ENCODE data around the gene SCARB1.

The SCARB1 gene

DNA sequence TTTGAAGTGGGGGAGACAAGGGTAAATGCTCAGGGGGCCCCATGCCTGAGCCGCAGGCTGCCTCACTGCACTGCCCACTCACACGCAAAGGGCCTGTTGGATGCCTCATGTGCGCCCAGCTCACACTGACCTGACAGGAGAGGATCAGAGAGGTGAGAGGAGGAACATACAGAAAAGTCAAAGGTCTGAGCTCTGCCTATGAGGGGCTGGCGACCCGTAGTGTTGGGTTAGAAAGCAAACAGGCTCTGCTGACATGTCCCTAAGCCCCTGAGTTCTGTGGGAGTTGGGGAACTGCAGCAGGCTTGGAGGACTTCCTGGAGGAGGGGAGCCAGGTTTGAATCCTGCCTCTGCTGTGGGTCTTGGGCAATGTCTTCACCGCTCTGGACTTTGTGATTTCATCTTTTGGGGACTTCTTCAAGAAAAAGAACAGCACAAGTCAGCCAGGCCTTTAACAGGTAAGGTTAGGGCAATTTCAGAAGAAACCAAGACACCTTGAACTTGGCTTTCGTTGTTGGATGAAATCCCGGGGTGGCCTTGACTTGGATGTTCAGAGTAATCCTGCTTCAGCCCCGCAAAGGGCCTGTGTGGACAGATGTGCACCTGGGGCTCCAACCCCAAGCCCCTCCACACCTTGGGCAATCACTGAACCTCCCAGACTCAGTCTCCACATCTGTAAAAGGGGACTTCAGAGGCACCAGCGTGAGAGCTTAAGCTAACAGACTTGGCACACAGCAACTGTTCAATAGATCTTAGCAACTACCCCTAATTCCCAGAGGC is 116.8 kb downstream of the SCARB1 start:
- DNase-seq (ENCODE audit: low read depth in 2 of 2, low spot score in 1 of 2) = no peak

DNA sequence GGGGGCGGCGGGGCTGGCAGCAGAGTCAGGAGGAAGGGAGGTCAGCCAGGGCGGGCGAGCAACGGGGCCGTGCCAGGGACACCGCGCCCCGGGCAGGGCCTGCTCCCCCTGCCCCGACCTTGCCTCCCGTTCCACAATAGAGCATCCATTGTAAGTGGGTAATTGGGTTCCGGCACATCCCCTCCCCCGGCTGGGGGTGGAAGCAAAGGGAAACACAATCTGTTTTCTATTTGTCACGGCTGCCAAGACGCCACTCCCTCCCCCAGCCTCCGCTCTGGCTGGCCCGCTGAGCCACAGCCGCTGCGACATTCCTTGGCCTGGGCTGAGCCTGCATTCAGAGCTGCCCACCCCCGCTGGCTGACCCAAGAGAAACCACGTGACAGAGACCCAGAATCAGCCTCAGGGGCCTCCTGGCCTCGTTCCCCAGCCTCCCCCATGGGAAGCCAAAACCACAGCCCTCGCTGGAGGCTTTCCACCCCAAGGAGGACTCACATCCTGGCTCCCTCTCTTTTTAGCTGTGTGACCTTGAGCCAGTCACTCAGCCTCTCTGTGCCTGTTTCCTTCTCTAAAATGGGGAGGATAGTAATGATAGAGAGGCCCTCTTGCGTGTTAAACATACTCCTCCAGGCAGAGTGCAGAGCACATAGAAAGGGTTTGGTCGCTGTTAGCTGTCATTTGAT is 117.6 kb downstream of the SCARB1 start:
- DNase-seq (ENCODE audit: low read depth in 2 of 2, low spot score in 1 of 2) = no peak

DNA sequence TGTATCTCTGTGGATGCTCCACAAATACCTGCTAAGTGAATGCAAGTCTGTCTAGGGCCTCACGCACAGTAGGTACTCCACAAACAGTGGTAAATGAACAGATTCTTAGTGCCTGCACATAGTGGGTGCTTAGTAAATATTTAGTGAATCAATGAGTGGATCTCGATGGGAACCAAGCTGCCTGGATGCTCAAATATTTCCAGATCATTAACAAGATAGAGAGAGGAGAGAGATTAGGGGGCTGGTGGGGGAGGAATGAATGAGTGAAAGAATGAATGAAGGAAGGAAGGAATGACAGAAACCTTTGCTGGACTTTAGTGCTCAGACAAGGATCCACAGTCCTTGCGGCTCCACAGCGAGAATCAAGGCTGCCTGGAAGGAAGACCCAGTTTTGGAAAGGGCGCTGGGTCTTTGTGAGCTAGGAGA is 118.2 kb downstream of the SCARB1 start:
- no peak for DNase-seq (ENCODE audit: low read depth in 2 of 2, low spot score in 1 of 2)

DNA sequence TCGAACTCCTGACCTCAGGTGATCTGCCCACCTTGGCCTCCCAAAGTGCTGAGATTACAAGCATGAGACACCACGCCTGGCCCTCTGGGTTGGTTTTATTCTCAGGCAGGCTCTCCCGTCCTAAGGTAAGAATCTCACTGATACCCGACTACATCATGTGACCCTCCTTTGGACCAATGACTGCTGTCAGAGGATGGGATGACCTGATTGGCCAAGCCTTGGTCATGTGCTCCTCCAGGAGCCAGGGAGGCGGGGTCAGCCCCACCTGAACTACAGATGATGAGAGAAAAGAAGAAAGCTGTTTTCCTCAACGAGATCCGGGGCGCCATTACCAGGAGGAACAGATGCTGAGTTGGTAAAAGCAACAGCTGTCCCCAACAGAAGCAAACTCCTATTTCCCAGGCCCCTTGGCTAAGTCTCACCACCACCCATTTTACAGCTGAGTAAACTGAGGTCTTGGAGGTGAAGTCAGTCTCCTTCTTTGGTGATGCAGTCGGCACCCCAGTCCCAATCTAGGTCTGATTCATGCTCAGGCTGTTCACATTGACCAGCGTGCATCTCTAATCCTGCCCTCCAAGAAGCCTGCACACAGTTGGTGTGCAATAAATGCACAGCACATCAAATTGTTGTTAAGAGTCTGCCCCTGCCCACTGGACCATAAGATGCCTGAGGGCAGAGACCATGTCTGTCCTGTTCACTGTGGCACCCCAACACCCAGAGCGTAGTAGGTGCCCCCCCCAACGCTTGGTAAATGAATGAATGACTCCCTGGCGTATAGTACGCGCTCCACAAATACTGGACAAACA is 118.8 kb downstream of the SCARB1 start:
- DNase-seq (ENCODE audit: low read depth in 2 of 2, low spot score in 1 of 2) = no peak

DNA sequence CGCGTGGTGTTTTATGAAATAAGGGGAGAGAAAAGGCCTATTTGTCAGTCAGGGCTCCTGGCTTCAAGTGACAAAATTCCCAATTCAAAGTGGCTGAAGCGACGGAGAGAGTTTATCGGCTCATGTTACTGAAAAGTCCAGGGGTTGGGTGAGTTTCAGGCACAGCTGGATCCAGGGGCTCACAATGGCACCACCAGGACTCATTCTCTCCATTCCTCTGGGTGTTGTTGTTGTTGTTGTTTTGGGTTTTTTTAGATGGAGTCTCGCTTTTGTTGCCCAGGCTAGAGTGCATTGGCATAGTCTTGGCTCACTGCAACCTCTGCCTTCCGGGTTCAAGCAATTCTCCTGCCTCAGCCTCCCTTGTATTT is 119.4 kb downstream of the SCARB1 start:
- no peak for DNase-seq (ENCODE audit: low read depth in 2 of 2, low spot score in 1 of 2)

DNA sequence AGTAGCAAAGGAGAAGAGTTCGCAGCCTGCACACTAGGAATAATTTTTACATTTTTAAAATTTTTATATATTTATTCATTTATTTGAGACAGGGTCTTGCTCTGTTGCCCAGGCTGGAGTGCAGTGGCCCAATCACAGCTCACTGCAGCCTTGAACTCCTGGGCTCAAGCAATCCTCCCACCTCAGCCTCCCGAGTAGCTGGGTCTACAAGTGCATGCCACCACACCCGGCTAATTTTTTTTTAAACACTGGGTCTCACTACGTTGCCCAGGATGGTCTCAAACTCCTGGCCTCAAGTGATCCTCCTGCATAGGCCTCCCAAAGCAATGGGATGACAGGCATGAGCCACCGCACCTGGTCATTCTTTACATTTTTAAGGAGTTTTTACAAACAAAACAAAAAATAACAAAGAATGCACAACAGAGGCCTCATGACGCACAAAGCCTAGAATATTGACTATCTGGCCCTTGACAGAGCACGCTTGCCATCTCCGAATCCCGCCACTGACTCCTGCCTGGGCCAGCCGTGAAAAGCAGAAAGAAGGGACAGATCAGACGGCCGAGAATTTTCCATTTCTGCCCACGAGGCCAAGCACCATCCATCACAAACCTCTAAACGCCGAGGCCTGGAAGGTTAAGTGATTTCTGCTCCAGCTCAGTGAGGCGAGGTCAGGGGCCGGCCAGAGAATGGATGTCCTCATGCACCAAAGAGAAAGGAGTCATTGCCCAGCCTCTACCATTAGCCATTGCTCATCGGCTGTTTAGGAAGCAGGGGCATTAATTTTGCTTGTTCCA is 120.0 kb downstream of the SCARB1 start:
- DNase-seq (ENCODE audit: low read depth in 2 of 2, low spot score in 1 of 2) = no peak

DNA sequence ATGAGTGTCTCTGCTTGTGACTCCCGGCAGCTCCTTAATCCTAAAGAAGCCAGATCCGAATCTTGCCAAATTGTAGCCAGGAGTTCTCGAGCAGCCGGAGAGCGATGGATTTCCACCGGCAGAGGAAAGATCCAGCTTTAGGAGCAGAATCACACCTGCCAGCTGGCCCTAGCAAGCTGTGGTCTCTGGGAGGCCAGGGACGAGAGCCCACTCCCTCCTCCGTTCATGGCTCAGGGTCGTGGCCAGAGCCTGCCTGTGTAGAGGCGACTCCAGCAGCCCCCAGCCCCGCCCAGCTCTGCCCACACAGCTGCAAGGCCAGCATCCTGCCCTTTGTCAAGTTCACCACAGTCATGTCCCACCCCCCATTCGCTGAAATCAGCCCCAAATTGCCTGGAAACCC is 121.0 kb downstream of the SCARB1 start:
- no peak for DNase-seq (ENCODE audit: low read depth in 2 of 2, low spot score in 1 of 2)

DNA sequence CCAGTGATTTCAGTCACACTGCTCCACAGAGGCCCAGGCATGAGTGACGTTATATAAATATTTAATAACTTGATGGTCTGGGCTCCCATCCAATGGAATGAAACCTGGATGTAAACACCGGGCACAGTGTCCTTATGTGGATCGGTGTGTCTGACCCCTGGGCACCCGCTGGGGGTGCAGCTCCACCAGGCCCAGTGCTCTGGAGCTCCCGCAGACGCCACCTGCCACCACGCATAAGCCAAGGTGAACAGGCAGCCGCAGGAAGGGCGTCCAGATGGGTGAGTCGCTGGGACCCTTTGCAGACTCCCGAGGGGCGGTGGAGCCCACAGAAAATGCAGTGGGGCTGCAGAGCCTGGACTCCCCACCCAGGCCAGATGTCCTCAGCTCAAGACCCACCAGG is 121.6 kb downstream of the SCARB1 start:
- DNase-seq (ENCODE audit: low read depth in 2 of 2, low spot score in 1 of 2) = no peak

DNA sequence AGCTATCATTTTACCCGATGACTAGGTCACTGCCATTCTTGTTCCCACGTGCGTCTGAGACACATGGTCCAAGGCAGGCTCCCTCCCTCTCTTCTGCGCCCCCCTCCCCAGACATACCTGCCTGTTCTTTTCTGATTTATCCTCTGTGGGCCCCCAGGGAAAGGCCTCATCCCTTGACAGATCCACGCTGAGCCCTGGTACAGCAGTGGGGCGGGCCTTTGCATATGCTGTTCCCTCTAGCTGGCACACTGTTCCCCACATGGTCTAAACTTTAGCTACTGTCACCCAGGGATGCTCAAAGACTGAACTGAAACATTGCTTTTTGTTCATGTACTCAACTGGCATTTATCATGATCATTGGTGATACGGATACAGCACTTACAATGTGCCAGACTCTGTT is 122.5 kb downstream of the SCARB1 start:
- no peak for DNase-seq (ENCODE audit: low read depth in 2 of 2, low spot score in 1 of 2)

DNA sequence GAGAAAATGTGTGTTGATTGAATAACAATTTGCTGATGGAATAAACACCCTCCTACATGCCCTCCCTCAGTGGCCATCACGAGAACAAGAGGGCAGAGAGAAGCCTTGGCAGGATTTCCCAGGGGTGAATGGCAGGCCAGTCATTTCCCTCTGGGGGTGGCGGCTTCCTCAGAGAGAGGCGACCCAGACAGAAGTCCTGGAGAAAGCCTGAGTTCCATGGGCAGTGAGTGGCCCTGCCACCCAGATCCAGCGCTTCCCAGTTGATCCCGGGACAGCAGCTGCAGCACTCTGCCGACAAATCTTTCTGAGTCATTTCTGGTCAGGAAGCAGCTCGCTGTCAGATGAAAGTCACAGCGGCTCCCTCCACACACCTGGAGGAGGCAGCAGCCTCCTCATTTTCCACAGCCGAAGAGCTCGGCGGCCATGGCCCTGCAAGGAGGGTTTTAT is 123.0 kb downstream of the SCARB1 start:
- DNase-seq (ENCODE audit: low read depth in 2 of 2, low spot score in 1 of 2) = no peak

DNA sequence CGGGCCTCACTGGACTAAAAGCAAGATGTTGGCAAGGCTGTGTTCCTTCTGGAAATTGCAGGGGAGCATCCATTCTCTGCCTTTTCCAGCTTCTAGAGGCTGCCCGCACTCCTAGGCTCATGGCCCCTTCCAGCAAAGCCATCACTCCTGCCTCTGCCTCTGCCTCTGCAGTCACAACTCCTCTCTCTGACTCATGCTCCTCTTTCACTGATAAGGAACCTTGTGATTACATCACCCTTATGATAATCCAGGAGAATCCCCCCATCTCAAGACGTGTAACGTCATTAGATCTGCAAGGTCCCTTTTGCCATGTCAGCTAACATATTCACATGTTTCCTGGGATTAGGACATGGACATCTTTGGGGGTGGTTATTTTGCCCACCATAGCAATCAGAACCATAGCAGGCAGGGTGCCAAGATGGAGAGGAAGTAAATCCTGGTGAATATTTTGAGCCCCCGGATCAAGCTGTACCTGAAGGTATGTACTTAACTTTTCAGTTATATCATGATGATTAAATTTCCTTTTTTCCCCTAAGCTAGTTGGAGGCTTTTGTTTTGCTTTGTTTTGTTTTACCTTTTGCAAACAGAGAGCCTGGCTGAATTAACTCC is 123.6 kb downstream of the SCARB1 start:
- no peak for DNase-seq (ENCODE audit: low read depth in 2 of 2, low spot score in 1 of 2)

DNA sequence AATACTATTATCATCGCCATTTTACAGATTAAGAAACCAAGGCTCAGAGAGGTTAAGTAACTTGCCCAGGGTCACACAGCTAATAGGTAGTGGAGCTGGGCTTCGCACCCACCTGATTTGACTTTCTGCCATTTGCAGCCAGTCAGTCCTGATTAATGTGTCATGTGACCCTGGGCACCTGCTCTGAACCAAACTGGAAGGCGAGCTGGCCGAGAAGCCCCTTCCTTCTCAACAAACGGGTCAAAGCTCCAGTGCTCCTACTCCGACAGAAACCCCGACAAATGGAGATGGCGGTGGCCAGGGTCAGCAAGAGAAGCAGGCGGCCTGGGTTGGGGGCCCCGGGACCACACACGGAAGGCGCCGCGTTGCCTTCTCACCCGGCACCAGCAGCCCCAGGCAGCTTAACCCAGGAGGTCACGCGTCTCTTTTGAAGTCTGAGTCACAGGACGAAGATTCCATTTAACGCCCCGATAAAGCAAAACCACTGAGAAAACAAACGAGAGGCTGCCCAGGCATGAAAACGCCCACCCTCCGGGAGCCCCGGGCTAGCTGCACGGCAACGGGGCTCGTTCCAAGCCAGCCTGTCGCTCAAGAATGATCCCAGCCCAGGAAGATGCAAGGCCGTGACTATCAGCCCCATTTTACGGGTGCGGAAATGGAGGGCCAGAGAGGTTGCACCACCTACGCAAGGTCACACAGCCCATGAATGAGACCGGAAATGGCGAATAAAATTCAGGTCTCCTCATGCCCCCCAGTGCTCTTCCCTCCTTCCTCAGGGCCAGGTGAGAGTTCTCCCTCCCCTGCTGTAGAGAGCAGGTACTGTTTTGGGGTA is 124.8 kb downstream of the SCARB1 start:
- DNase-seq (ENCODE audit: low read depth in 2 of 2, low spot score in 1 of 2) = no peak

DNA sequence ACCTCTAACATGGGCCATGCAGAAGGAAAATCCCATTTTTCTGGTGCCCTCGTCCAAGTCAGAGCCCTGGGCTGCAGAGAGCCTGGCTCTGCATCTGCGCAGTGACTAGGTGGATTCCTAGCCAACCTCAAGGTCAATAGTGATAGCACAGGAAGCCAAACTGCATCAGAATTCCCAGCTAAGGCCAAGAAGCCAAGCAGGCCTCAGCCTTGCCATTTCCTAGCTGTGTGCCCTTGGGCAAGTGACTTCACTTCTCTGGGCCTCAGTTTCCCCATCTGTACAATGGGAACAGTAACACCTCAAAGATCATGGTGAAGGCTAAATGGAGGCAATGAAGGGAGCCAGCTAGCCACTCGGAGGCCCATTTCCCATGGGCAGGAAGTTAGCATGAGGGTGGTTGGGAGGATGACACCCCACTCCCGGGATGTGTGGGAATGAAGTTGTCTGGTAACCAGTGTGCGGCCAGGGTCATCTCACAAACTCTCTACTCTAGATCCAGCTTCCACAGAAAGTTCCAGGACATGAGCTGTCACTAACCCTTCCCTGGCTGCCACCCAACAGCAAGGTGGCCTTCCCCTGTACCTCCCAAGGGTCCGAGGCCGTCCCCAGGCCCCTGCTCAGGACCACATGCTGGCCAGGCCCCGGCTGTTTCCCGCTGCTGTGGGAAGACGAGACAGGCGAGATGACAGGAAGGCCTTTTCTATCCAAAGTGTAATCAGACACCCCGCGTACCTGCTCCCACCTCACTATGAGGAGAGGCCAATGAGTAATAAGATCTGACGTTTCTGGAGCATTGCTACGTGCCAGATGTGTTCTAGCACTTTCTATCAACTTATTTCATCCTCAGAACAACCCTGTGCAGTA is 125.7 kb downstream of the SCARB1 start:
- DNase-seq (ENCODE audit: low read depth in 2 of 2, low spot score in 1 of 2) = no peak

DNA sequence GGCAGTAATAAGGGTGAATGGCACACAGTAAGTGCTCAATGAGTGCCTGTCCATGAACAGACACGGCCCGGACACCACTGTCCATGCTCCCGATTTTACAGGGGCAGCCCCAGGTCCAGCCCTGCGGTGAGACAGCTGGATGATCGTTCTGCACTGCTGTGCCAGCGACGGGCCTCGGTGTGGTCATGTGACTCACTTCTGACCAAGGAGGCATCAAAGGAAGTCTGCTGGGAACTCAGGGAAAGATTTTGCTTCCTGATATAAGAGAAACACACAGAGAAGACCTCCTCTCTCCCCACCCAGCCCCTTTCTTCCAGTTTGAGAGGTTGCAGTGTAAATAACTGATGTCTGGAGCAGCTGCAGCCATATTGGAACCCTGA is 126.6 kb downstream of the SCARB1 start:
- DNase-seq (ENCODE audit: low read depth in 2 of 2, low spot score in 1 of 2) = no peak

DNA sequence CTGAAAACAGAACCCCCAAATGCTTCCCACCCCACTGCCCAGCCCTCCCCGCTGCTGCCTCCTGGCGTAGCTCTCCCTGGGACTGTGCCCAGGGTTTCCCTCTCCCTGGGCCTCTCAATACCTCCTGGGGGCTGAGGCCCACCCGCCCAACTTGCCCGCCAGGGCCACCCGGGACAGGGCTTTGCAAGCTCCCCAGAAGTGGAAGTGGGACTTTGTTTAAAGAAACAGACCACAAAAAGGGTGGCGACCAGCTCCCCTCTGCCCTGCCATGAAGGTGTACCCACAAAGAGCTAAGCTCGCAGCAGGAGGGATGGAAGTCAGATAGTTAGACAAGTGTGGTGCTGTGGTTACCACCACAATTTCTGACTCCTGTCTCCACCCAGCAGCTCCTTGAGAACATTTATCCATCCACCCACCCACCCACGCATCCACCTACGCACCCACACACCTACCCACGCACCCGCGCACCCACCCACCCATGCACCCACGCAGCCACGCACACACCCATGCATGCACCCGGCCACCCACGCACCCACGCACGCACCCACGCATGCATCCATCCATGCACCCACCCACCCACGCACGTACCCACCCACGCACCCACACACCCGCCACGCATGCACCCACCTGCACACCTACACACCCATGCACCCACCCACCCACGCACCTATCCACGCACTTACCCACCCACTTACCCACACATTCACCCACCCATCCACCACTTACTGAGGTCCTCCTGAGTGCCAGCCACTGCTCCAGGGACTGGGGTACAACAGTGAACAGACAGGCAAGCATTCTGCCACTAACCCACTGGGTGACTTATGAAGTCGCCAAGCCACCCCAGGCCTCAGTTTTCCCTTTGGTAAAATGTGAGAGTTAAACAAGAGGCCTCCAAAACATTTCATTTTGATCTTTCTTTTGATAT is 127.3 kb downstream of the SCARB1 start:
- no peak for DNase-seq (ENCODE audit: low read depth in 2 of 2, low spot score in 1 of 2)

DNA sequence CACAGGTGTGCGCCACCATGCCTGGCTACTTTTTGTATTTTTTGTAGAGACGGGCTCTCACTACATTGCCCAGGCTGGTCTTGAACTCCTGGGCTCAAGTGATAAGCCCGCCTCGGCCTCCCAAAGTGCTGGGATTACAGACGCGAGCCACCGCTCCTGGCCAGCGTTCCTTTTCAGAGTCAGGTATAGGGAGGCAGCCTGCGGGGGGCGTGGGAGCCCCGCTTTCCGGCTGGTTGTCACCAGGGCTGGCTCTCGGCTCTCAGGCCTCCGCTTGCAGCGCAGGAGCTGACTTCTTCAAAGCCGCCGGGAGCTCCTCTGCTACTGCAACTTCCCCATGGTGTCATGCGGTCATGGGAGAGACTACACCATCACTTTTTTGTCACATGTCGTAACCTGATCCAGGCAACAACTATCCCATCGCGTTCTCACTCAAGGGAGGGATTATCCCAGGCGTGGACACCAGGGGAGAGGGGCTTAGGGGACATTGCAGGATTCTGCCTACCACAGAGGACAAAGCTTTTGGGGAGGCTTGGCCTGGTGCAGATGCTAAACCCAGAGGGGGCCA is 129.4 kb downstream of the SCARB1 start:
- no peak for DNase-seq (ENCODE audit: low read depth in 2 of 2, low spot score in 1 of 2)

DNA sequence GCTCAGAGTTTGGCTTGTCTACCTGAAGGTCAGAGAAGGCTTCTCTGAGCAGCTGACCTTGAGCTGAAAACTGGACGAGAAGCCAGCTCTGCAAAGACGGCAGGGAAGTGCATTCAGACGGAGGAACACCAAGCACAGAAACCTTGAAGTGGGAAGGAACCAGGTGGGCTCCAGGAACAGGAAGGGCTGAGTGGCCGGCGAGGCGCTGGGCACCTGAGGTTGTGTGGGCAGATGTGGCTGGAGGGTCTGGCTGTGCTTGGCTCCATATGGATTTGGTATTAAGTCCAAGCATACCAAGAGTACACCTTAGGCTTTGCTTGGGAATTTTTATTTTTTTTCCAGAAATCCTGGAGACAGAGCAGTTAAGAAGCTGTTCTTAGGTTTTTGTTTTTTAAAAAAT is 130.6 kb downstream of the SCARB1 start:
- DNase-seq (ENCODE audit: low read depth in 2 of 2, low spot score in 1 of 2) = no peak
